B cell (primary cell): ENCODE results near the gene MCTS1.

ENCODE experiments used
- CTCF ChIP-seq: fragments of 200-600 bp; IDR thresholded peaks from one replicate; pipeline ENCODE4 v1.8.0; 2022; ENCODE audit warnings: antibody characterized with exemption, mild to moderate bottlenecking
- EZH2 ChIP-seq: IDR thresholded peaks from 2 replicates; pipeline ENCODE4 v1.6.1; 2012; ENCODE audit warnings: borderline replicate concordance, low read depth, mild to moderate bottlenecking, moderate library complexity, low read length; ENCODE audit not compliant: insufficient read depth, poor library complexity, severe bottlenecking

- TF ChIP-seq CTCF: no peak
- no peak for TF ChIP-seq EZH2
These were observed 56.7 kb downstream of the MCTS1 start for GRCh38 chrX:120660637-120661036.
